ENCODE data around the gene EFNA5.
"Not testable (repeated sequence)": the region's sequence is repeated elsewhere in the genome, so short reads cannot be mapped to it uniquely, and the experiment has no call there.

Gene EFNA5

DNA sequence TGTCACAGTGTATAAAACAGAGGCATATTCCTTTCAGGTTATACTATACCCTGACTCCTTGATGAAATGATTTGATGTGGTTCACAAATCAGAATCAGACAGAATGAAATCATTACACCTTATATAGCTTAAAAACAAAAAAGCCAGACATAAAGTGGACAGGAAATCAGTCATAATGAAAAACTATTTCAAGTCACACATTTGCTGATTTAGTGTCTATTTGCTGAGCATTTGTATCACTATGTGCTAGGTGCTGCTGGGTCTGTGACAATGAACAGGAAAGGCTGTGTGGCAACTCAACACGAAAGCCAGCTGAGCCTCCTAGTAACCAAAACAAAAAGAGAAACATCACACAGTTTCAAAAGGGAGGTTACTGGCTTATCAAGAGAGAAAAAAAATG, 194.0 kb downstream of the EFNA5 start:
- DNase-seq: no peak

DNA sequence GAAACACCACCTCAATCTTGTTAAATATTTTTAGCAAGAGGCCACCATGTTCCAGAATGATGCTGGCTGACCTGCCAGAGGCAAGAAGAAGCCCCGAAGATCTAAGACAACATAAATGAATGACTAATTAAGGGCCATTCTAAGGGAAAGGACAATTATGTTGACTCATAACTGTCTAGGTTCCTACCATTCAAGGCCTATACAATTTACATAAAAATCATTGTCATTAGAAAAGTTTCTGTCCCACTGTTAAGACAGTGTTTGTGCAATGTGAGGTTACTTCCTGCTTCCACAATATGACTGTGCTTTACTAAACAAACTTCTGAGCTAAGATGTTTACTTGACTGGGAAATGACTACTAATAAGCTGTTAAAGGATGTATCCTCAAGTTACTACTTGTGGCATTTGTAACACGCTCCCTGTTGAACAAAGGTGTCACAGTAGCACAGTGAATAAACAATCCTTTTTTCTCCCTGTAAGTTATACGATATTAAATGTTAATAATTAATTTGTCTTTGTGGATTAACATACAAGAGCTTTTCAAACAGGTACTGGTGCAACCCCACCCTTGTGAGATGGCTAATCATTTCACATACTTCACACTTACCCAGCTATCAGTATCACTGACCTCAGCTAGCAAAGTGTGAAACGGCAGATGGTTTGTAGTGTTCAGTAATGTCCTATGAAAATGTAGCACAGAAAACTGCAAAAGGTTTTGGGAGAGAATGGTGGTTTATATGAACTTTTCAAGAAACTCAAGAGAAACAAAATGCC, 195.8 kb downstream of the EFNA5 start:
- DNase-seq: no peak

DNA sequence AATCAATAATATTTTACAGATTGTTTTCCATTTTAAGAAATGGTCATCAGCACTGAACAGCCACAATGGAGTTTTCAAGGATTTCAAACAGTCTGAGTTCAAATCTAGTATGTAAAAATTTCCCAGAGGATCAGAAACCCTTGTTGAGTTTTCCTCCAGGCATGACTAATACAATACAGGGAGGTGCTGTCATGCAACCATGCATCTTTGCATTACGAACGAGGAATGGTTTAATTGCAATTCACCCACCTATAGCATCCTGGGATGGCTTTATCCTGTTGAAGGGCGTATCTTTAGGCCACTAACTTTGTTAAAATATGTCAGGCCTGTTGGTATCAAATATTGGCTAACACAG, 196.4 kb downstream of the EFNA5 start:
- no peak for DNase-seq

DNA sequence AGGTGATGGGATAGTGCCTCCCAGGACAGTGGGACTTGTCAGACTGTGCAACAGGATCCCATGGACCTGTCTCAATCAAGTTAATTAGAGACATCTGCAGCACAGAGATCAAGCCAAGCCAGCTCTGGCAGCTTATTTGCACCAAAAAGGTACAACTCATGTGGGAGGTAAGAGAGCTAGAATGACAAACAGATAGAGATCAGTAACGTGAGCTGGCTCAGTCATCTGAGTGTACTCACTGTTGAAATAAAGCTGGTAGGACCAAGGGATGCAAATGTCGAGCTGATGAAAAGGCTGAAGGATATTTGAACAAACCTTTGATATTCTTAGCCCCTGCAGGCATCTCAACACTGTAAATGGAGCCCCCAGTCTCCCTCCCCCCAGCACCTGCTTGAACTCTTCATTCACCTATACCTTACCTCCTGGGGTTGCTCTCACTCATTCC, 198.1 kb downstream of the EFNA5 start:
- DNase-seq: no peak

DNA sequence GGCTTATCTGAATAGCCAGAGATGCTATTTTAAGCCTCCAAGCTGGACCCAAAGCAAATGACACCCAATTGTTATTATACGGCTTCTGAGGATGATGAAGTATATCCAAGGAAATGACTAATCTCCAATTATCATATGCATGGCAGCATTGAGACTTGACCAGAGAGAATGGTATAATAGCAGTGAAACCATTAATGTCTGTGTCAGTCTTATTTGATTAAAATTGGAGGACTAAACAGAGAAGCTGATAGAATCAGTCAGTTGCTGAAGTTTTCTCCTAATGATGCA, 200.5 kb downstream of the EFNA5 start:
- DNase-seq: no peak

DNA sequence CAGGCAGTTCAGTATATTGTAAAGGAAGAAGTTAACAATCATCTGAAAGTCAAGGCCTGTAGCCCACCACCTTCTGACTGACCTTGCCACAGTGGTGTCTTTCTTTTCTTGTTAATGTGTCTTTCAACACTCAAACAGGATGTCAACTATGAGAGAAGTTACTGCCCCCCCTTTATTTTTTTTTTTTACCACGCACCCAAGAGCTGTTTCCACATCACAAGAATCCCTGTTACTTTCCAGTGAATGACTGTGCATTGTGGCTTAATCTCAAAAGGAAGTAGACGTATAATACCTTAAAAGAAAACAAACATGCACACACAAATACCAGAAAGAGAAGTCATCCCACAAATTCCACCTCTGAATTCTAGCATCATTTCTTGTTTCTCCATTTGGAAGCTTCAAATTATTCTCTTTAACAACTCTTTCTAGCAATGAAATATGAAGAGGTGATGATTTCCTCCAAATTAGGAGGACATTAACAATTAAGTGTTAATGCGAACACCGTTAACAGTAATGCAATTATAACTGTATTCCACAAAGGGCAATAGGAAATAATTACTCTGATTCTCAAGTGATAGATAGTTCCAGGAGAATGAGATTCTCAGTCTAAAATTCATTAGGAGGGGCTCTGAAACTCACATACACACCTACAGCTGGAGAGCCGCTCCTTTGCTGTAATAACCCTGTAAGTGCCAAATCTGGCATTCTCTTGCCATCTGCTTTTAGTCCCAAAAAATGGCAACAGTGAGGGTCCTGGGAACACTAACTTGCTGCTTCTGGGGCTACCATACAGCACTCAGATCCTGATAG, 201.0 kb downstream of the EFNA5 start:
- no peak for DNase-seq

DNA sequence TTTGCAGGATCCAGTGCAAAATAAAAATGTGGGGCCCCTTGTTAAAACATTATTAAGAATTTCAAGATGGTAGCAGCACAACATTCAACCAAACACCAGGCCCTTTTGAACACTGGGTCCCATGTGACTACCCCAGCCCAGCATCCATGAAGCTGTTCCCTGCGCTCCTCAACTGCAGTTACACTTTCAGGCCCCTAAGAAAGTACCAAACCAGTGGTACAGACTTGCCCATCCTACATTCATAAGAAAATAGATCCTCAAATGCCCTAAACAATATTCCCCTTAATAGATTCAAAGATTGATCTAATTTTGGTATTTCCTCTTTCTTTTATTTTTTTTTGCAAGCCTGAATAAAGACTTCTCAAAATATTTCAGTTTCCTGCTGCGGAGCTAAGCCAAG, 201.7 kb downstream of the EFNA5 start:
- no peak for DNase-seq

DNA sequence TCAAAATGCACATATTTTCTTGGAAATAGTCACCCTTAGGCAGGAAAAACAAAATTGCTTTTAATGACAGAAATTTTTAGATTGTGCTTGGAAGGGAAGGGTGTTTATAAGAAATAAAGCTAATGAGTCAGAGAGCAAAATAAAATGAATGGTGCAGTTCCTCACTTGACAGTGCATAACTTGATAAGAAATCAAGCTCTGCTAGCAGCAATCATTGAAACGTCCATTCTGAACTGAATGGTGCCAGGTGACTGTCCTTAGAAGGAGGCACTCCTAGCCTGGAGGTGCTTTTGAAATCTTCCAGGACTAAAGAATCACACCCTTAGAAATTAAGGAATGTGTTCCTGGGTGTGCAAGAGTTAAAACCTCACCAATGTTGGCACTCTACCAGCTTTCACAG, 202.5 kb downstream of the EFNA5 start:
- no peak for DNase-seq

DNA sequence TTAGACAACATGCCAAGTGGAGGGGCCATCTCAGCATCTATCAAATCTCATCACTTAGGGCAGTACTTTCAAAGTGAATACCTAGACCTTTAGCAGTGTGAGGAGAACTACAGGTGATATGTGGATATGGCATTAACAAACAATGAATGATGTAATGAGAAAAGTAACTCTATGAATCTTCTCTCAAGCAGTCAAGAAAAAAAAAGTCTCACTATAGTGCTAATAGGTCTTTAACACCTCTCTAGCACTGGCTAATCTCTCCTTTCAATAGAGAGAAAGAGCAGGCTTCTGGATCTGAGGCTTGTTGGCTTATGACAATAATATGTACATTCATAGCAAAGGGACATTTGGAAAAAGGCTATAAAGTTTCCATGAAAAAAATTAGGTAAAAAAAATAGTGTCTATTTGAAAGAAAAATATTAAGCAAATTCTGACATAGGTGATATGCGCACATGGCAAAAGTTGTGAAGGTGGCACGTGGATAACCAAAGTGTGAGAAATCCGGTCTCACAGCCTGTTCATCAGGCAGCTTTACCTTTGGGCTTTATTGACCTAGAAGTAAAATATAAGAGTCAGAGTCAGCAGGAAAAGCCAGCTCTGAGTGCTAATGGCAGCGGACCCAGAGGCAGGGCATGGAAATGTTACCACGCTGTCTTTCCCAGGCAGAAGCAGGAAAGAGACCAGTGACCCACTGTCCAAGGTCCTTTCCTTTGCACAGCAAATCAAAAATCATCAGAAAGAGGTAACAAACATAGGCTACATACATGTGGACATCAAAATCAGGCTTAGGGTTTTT, 203.4 kb downstream of the EFNA5 start:
- DNase-seq: no peak

DNA sequence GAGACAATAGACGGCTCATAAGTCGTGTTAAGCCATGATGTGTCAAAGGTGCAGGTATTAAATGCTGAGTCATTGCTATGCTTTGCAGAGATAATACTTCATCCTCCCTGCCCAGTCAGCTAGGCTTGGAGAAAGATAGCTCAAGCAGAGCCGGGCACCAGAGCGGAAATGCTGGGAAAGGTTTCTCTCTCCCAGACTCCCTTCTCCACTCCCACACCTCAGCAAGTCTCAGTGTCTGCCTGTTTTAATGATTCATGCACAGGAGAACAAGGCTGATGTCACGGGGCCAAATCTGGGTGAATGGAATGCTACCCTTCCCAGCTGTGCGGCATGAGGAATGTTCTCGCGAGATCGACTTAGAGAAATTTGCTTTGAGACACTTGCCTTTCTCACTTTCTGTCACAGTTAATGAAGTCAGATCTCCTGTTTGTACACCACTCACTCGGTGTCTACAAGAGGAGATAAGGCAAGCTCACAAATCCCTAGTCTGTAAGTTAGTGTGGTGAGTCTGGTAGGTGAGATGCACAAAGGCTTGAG, 204.4 kb downstream of the EFNA5 start:
- no peak for DNase-seq

DNA sequence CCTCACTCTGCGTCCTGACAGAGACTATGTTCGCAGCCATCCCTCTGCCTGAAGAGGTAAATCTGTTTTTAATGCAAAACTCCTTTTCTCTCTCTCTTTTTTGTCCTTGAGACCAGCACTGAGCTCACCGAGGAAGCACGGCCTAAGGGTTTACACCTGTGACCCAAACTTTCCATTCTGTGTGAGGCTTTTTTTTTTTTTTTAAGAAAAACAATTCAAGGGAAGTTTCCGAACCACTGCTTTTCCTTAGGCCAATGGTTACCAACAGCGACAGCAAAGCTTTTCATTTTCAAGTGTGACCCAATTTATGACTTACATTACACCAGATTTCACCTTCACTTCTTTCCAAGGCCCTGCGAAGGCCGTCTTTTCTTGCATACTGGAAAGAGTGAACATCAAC, 205.9 kb downstream of the EFNA5 start:
- DNase-seq: no peak

DNA sequence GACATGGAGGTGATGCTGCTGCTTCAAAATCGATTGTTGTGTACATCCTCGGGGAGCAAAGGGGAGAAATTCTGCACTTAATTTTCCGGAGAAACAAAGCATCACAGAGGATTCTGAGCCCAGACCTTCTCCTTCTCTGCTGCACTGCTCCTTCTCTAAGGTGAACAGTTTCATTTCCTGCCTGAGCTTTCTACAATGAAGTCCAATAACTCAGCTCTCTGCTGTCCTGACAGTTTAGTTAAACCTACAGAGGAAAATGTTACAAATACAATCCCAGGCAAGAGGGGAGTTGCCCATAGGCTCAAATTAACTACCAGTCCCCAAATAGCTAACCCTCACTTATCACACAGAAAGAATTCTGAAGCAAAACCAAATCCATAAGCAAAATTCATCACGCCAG, 206.3 kb downstream of the EFNA5 start:
- DNase-seq: no peak

DNA sequence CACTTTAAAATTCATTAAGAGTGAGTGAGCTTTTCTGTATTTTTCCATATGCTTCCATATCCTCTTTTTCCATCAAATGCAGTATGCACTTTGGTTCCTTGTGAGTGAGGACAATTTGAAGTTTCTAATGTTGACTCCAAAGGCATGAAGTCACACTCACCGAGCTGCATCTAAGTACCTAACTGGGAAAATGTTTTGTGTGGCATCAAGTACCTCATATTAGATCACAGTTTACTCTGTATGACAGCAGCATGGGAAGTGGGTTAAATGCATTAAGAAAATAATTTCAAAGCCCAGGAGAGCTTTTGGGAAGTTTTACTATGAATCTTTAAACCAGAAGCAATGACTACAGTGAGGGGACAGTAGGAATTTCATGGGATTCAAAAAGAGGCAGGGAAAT, 207.0 kb downstream of the EFNA5 start:
- DNase-seq: no peak

DNA sequence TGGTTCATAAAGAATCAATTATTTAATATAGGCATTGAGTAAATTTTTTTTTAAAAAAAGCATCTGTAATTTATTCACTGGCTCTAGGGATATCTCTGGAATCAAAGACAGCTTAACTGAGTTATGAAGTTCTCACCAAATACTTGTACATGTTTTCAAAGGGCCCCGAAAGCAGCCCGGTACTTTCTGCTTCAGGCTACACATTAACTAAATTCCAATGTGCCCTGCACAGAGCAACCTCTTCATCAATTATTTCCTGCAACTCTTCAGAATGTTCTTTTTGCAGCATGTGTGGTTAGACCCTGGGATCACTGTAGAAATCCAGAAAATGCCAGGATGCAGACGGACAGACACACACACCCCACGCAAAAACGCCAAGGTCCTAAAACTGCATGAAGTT, 209.0 kb downstream of the EFNA5 start:
- DNase-seq: no peak

DNA sequence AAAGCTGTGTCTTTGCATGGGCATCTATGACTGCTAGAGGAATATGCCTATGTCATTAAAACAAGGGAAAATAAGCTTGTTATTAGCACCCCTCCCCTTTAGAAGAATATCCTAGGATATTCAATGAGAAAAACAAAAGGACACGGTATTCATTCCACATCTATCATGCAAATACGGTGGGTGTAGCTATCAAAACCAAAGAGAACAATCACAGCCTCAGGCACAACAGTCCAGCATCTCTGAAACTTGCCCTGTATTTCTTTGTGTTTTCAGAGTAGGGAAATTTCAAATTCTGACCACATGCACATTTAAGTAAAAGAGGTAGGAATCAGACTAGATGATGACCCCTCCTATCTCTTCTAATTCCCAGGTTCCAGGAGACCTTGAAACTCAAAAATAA, 209.9 kb downstream of the EFNA5 start:
- DNase-seq: no peak

DNA sequence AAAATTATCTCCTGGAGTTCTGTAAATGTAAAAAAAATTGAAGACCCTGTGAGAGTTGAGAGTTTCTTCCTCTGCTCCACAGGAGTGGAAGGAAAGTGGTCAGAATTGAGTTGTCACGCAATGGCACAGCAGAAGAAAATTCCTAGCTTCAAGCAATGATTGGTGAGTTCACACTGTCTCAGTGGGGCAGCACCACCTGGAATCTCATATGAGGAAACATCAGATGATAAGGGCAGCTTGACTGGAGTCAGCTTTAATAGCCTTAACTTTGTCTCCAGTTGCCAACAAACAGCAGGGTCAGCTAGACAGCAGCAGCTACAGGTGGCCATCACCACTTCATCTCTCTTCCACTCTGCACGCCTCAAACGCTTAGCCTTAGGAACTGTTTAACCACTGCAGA, 211.1 kb downstream of the EFNA5 start:
- DNase-seq: no peak

DNA sequence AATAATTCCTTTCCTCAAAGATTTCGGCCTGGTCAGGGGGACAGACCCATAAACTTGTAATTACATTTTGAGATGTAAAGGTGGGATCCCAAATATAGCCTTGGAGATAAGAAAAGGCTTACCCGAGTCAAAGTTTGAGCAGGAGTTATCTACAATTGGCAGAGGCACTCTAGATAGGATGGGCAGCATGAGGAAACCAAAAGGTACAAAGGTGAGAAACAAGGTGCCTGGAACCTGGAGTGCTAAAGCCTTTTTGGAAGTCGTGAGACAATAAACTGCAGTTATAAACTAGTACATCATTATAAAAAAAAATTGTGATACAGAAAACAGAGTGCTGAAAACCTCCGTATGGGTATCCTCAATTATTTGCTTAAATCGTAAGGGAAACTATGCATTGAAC, 212.4 kb downstream of the EFNA5 start:
- no peak for DNase-seq

DNA sequence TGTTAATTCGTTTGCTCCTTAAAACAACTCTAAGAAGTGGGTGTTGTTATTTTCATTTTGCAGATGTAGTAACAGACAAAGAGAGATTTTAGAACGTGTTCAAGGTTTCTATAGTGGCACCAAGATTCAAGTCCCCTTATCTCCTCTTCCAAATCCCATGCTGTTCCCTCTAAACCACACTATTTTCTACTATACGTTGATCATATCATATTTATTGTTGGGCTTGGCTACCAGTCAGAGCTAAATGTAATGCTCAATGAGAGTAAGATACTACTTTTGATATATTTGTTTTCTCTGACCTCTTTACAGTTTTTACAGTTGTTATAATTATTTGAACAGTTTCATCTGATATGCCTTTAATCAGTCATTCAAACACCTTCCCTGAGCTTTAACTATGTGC, 212.9 kb downstream of the EFNA5 start:
- no peak for DNase-seq

DNA sequence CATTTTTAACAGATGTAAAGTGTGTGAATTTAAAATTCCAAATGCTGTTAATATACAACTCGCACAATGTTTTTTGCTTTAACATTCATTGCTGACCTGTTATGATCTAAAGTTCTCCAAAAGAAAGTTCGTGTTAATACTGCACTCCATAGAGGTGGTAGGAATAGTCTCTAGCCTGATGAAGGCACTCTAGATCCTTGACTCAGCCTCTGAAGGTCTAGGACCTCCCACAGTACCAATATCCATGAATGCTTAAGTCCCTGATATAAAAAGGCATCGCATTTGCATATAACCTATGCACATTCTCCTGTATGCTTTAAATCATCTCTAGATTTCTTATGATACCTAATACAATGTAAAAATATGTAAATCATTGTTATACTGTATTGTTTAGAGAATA, 213.6 kb downstream of the EFNA5 start:
- DNase-seq: no peak

DNA sequence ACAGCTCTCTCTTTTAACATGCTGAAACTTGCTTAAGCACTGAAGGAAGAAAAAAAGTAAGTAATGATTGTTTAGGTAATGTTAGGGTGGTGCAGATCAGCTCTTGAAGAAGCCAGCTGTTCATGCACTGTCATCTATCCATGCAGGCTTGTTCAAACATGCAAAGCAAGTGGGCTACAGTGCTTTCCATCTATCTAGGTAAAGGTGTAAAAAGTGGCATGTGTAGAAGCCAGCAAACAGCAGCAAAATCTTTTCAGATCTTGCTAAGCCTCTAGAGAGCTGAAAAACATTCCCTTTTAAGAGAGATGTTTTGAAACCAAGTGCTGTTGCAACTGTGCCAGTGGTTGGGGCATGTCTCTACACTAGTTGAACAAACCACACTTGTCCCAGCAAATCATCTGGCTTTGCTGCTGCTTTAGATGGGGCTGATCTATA, 214.4 kb downstream of the EFNA5 start:
- no peak for DNase-seq

DNA sequence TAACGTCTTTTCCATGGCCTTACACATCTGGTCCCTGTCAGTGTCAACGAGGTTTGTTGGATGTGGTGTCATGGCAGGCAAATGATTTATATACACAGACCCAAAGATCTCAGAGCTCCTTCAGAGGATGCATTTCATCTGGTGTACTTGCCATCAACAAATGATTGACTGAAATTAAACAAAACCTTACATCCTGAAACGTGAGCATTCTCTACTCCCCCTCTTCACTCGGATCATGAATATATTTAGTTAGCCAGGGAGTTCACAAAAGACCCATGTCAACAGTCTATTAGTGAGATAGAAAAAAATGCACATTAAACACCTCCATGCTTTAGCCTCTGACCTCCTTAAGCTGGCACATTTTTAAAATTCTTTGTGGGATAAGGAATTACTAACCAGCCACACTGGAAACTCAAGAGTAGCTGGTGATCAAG, 215.6 kb downstream of the EFNA5 start:
- DNase-seq: no peak

DNA sequence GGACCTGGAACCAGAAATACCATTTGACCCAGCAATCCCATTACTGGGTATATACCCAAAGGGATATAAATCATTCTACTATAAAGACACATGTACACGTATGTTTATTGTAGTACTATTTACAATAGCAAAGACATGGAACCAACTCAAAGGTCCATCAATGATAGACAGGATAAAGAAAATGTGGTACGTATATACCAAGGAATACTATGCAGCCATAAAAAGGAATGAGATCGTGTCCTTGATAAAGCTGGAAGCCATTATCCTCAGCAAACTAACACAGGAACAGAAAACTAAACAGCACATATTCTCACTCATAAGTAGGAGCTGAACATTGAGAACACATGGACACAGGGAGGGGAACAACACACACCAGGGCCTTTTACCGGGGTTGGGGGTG, 218.9 kb downstream of the EFNA5 start:
- DNase-seq: not testable (repeated sequence)

DNA sequence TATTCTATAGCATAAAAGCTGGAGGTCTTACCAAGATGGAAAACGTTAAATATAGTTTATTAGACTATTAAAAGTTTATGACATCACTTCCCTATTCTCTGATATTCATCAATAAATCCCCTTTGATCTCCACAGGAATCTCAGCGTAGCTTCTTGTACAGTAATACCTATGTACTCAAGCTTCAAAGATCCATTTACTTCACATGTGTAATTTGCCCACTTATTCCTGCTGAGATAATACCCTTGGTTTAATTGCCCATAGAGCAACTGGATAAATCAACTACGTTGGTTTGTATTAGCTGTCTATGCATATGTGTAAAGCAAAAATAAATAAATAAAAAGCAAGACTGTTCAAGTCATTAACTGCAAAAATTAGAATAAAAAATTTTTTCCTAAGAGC, 219.7 kb downstream of the EFNA5 start:
- DNase-seq: no peak

DNA sequence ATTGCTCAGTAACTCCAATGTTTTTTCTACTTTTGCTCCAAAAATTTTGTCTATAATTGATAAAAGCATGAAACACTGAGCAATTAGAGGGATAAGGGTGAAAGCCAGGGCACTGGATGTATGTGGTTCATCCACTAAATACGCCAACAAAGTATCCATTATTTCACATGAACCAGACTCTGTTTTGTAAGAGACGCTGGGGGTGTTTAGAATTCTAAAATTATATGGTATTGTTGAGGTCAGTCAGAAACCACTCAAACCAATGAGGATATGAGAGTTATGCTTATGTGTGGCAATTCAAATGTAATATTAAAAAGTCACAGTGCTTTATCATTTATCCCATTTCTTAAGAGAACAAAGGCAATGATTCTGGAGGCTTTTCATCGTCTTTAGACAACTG, 220.2 kb downstream of the EFNA5 start:
- DNase-seq: no peak
